ENCODE data around the gene FER.
"Not testable (repeated sequence)": the region's sequence is repeated elsewhere in the genome, so short reads cannot be mapped to it uniquely, and the experiment has no call there.

Gene FER

DNA sequence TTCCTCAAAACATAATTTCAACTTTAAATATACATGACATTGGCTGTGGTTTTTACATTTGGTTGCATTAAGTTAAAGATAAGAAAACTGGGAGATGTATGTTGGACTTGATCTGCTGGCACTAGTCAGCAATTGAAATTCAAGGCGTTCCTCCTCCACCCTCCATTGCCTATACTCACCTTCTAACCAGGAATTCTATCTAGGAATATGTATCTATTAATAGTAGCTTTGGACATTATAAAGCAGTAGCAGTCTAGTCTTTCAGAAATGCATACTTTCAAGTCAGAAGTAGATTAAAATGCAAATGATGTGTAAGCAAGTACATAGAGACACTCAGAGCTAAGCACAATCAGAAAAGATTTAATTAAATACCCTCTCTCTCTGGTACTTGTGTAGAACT is 24.9 kb downstream of the FER start:
- DNase-seq (ENCODE audit: low read depth), result no peak
- TF ChIP-seq, protein P1, sequence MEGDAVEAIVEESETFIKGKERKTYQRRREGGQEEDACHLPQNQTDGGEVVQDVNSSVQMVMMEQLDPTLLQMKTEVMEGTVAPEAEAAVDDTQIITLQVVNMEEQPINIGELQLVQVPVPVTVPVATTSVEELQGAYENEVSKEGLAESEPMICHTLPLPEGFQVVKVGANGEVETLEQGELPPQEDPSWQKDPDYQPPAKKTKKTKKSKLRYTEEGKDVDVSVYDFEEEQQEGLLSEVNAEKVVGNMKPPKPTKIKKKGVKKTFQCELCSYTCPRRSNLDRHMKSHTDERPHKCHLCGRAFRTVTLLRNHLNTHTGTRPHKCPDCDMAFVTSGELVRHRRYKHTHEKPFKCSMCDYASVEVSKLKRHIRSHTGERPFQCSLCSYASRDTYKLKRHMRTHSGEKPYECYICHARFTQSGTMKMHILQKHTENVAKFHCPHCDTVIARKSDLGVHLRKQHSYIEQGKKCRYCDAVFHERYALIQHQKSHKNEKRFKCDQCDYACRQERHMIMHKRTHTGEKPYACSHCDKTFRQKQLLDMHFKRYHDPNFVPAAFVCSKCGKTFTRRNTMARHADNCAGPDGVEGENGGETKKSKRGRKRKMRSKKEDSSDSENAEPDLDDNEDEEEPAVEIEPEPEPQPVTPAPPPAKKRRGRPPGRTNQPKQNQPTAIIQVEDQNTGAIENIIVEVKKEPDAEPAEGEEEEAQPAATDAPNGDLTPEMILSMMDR (IDR thresholded peaks at IDR 0.05; ENCODE audit: low read depth, low read length, missing control alignments), result no peak
- H3K4me3 ChIP-seq (ENCODE audit: low read depth, low read length), result no peak overlapping the region

DNA sequence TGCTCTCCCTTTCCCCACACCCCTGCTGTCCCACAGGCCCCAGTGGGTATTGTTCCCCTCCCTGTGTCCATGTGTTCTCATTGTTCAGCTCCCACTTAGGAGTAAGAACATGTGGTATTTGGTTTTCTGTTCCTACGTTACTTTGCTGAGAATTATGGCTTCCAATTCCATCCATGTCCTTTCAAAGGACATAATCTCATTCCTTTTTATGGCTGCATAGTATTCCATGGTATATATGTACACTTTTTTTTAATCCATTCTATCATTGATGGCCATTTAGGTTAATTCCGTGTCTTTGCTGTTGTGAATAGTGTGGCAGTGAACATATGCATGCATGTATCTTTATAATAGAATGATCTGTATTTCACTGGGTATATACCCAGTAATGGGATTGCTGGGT is 25.6 kb downstream of the FER start:
- no peak overlapping the region for H3K4me3 ChIP-seq (ENCODE audit: low read depth, low read length)
- TF ChIP-seq, protein P1 (IDR thresholded peaks at IDR 0.05; ENCODE audit: low read depth, low read length, missing control alignments), result no peak
- no peak for DNase-seq (ENCODE audit: low read depth)

DNA sequence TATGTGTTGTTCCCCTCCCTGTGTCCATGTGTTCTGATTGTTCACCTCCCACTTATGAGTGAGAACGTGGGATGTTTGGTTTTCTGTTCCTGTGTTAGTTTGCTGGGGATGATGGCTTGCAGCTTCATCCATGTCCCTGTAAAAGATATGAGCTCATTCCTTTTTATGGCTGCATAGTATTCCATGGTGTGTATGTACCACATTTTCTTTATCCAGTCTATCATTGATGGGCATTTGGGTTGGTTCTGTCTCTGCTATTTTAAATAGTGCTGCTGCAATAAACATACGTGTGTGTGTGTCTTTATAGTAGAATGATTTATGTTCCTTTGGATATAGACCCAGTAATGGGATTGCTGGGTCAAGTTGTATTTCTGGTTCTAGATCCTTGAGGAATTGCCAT is 26.4 kb downstream of the FER start:
- not testable (repeated sequence) for DNase-seq (ENCODE audit: low read depth); H3K4me3 ChIP-seq (ENCODE audit: low read depth, low read length)

DNA sequence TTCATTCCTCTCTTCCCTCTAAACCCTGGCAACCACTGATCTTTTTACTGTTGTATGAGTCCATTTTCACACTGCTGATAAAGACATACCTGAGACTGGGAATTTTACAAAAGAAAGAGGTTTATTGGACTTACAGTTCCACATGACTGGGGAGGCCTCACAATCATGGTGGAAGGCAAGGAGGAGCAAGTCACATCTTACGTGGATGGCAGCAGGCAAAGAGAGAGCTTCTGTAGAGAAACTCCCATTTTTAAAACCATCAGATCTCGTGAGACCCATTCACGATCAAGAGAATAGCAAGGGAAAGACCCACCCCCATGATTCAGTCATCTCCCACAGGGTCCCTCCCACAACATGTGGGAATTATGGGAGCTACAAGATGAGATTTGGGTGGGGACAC is 29.9 kb downstream of the FER start:
- not testable (repeated sequence) for H3K4me3 ChIP-seq (ENCODE audit: low read depth, low read length); DNase-seq (ENCODE audit: low read depth)

DNA sequence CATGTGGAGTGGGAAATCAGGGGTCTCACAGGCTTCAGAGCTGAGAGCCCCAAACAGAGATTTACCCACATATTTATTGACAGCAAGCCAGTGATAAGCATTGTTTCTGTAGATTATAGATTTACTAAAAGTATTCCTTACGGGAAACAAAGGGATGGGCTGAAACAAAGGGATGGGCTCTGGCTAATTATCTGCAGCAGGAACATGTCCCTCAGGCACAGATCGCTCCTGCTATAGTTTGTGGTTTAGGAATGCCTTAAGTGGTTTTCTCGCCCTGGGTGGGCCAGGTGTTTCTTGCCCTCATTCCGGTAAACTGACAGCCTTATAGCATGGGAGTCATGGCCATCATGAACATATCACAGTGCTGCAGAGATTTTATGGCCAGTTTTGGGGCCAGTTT is 36.9 kb downstream of the FER start:
- not testable (repeated sequence) for DNase-seq (ENCODE audit: low read depth); H3K4me3 ChIP-seq (ENCODE audit: low read depth, low read length)

DNA sequence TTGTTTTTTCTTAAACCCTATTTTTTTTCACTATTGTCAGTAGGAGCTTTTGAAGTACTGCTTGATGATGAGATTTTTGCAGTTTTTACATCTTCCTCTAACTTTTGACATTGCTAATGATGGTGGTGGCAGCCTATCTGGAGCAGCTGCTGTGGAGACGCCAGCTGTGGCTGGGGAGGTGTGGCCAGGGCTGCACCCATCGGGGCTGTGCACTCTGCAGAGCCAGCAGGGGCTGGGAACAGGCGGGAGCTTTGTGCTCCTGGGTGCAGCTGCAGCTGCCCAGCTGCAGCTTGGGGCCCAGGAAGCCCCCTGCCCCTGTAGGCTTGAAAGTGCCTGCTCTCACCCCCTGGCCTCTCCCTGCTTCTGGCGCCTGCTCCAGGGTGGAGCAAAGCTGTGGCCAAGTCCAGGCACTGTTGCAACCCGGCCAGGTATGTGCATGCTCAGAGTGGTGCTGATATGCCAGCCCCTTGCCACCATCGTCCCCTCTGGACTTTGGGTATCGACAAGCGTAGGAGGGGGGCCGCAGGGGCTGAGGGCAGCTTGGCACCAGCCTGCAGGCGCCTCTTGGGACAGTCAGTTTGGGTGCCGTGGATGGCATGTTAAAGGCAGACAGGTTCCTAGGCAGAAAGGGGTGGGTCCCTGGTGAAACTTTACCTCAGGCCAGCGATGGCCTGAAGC is 39.2 kb downstream of the FER start:
- TF ChIP-seq, protein P1 (IDR thresholded peaks at IDR 0.05; ENCODE audit: low read depth, low read length, missing control alignments), result no peak
- no peak for DNase-seq (ENCODE audit: low read depth)
- H3K4me3 ChIP-seq (ENCODE audit: low read depth, low read length), result no peak overlapping the region

DNA sequence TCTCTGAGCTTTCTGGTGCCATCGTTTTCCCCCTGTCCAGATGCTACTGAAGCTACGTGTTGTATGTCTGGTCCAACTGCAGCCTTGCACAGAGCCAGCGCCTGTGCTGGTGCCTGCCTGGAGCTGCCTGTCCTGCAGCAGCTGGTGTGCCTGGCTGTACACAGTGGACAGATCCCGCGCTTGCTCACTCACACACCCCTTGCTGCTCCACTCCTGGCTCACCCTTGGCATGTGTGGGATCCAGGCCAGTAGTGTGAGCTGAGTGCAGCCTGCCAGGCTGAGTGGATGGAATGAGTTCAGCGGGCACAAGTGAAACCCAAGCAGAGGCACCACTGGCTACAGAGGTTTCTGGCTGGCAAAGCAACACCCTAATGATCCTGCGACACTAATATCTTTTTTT is 40.4 kb downstream of the FER start:
- TF ChIP-seq, protein P1 (IDR thresholded peaks at IDR 0.05; ENCODE audit: low read depth, low read length, missing control alignments), result no peak
- no peak overlapping the region for H3K4me3 ChIP-seq (ENCODE audit: low read depth, low read length)
- no peak for DNase-seq (ENCODE audit: low read depth)

DNA sequence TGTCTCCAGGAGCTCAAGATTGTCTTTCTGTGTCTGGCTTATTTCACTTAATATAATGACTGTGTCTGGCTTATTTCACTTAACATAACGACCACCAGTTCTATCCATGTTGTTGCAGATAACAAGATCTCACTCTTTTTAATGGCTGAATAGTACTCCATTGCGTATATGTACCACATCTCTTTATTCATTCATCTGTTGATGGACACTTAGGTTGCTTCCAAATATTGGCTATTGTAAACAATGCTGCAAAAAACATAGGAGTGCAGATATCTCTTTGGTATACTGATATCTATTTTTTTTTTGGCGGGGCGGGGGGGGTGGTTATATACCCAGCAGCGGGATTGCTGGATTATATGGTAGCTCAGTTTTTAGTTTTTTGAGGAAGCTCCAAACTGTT is 45.5 kb downstream of the FER start:
- H3K4me3 ChIP-seq (ENCODE audit: low read depth, low read length), result no peak overlapping the region
- TF ChIP-seq, protein P1 (IDR thresholded peaks at IDR 0.05; ENCODE audit: low read depth, low read length, missing control alignments), result no peak
- DNase-seq (ENCODE audit: low read depth), result no peak

DNA sequence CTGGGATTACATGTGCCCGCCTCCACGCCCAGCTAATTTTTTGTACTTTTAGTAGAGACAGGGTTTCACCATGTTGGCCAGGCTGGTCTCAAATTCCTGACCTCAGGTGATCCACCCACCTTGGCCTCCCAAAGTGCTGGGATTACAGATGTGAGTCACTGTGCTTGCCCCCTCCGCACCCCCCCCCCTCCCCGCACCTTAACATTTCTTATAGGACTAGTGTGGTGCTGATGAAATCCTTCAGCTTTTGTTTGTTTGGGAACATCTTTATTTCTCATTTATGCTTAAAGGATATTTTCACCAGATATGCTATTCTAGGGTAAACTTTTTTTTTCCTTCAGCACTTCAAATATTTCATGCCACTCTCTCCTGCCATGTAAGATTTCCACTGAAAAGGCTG is 46.7 kb downstream of the FER start:
- not testable (repeated sequence) for H3K4me3 ChIP-seq (ENCODE audit: low read depth, low read length); DNase-seq (ENCODE audit: low read depth)
